Measurements from ENCODE around the gene PCDHA11. TPM values are rescaled to one million over a fixed set of nuclear protein-coding genes. Genes with fewer than 3 reads are reported as not detected.
"Not testable (repeated sequence)": the region's sequence is repeated elsewhere in the genome, so short reads cannot be mapped to it uniquely, and the experiment has no call there.

Gene PCDHA11
- total and polyA plus RNA-seq, 10 of the 15 experiments (the other 5 are each of a cell fraction or from before 2014, with no cell fraction given), result 0.06 TPM; not detected in 9

DNA sequence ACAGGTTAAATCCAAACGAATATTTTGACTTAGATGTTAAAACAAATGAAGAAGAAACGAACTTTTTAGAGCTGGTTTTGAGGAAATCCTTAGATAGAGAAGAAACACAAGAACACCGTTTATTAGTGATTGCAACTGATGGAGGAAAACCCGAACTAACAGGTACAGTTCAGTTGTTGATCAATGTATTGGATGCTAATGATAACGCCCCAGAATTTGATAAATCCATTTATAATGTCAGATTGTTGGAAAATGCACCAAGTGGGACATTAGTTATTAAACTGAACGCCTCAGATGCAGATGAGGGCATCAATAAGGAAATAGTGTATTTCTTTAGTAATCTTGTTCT is 46.5 kb upstream of the PCDHA11 start (continued):
- TF ChIP-seq STAT1 (conservative IDR thresholded peaks at IDR 0.05) (no peak), BRCA1 (IDR thresholded peaks at IDR 0.05; ENCODE audit: low read depth, low read length) (no peak), TAF1 (IDR thresholded peaks at IDR 0.05; ENCODE audit: borderline replicate concordance, low read depth, low read length) (no peak), PML (IDR thresholded peaks at IDR 0.05; ENCODE audit: low read length) (no peak), SUPT20H (IDR thresholded peaks at IDR 0.05; ENCODE audit: borderline replicate concordance, control insufficient read depth, low read depth, low read length) (no peak), MTA2 (IDR thresholded peaks at IDR 0.05; ENCODE audit: low read depth) (no peak), ZNF384 (IDR thresholded peaks at IDR 0.05; ENCODE audit: borderline replicate concordance, low read depth, low read length) (no peak), NRF1 (conservative IDR thresholded peaks at IDR 0.05; ENCODE audit: low read depth, low read length) (no peak)

DNA sequence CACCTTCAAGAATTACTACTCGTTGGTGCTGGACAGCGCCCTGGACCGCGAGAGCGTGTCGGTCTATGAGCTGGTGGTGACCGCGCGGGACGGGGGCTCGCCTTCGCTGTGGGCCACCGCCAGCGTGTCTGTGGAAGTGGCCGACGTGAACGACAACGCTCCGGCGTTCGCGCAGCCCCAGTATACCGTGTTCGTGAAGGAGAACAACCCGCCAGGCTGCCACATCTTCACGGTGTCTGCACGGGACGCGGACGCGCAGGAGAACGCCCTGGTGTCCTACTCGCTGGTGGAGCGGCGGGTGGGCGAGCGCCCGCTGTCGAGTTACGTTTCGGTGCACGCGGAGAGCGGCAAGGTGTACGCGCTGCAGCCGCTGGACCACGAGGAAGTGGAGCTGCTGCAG is 45.8 kb upstream of the PCDHA11 start:
- H3K27me3 ChIP-seq (replicated peaks in 1 of 2; ENCODE audit: control insufficient read depth in 2 of 2, insufficient read depth in 2 of 2, low read length in 1 of 2); RAD21 ChIA-PET (ENCODE audit: unreplicated experiment); H3K9me3 ChIP-seq (replicated peaks; ENCODE audit: control insufficient read depth, insufficient read depth, low read length); H2AFZ ChIP-seq (ENCODE audit: control insufficient read depth, low read depth, low read length); ATAC-seq; intact Hi-C loops (cut with micrococcal nuclease; ENCODE audit: unreplicated experiment); DNase-seq (ENCODE audit: low read depth, low spot score); H3K4me3 ChIP-seq; POLR2A ChIA-PET; H3K27ac ChIP-seq (ENCODE audit: control insufficient read depth, insufficient read depth); FAIRE-seq; H3K4me2 ChIP-seq (ENCODE audit: control insufficient read depth, insufficient read depth); BruUV-seq (replicated peaks); H3K4me1 ChIP-seq (ENCODE audit: control insufficient read depth, insufficient read depth, low read length); H4K20me1 ChIP-seq (ENCODE audit: control insufficient read depth, insufficient read depth); SMC1A ChIA-PET (ENCODE audit: uncharacterized antibody, unreplicated experiment); H3K9ac ChIP-seq (ENCODE audit: control insufficient read depth, insufficient read depth, low read length); H3K79me2 ChIP-seq (ENCODE audit: control insufficient read depth, insufficient read depth, low read length); H3K36me3 ChIP-seq (ENCODE audit: control insufficient read depth in 2 of 2, insufficient read depth in 2 of 2, low read length in 1 of 2): not testable (repeated sequence)
- in situ Hi-C loops (cut with MboI), result loop anchor here (25.0 kb wide), 1 partner anchor 739 kb away; no protein-coding TSS in a partner anchor
- WGBS (ENCODE audit: insufficient coverage, insufficient replicate concordance, low lambda C conversion rate, missing lambda C conversion rate), result 81% methylated on average over 43 of the region's 48 CpGs
- CTCF ChIA-PET, result interaction anchor here (1.5 to 2.0 kb wide), 2 partner anchors 17 to 23 kb away, joined by 3 to 5 read pairs; no protein-coding TSS in a partner anchor

All from GM12878 (cell line).